Measurements from ENCODE around the gene TTYH3.

GRCh38 chr7:2688409-2689342, 56.9 kb downstream of the TTYH3 start:
- no peak for TF ChIP-seq CTCF (IDR thresholded peaks at IDR 0.05; ENCODE audit: poor library complexity)
- peak; percentile 33 for TF ChIP-seq EZH2phosphoT487 (IDR thresholded peaks at IDR 0.05; ENCODE audit: low read depth, severe bottlenecking, unreplicated experiment)
- peak; percentile 73 for TF ChIP-seq EZH2 (IDR thresholded peaks at IDR 0.05; ENCODE audit: borderline replicate concordance)

All from hepatocyte (in vitro differentiated cells).